ENCODE measurements around the gene NAT10.

GRCh38 chr11:34184505-34185015 is 79.1 kb downstream of the NAT10 start:
- no peak for TF ChIP-seq CTCF (IDR thresholded peaks at IDR 0.05 in 4 of 5, conservative IDR thresholded peaks at IDR 0.05 in 1 of 5)
- no peak for TF ChIP-seq POLR2A (IDR thresholded peaks at IDR 0.05)

All from gastrocnemius medialis (tissue), 4 donors.